GM18502 (cell line): ENCODE measurements around the gene RIMS4.
"Not testable (repeated sequence)": the region's sequence is repeated elsewhere in the genome, so short reads cannot be mapped to it uniquely, and the experiment has no call there.

ENCODE experiments used
- ATAC-seq: cut with Tn5 transposase; IDR thresholded peaks from one replicate; pipeline ENCODE4 v1.9.1; 2021; ENCODE audit warnings: mild to moderate bottlenecking; ENCODE audit not compliant: unreplicated experiment, poor library complexity

RIMS4 gene

GRCh38 chr20:44768256-44768655, 42.1 kb downstream of the RIMS4 start:
- no peak for ATAC-seq

DNA sequence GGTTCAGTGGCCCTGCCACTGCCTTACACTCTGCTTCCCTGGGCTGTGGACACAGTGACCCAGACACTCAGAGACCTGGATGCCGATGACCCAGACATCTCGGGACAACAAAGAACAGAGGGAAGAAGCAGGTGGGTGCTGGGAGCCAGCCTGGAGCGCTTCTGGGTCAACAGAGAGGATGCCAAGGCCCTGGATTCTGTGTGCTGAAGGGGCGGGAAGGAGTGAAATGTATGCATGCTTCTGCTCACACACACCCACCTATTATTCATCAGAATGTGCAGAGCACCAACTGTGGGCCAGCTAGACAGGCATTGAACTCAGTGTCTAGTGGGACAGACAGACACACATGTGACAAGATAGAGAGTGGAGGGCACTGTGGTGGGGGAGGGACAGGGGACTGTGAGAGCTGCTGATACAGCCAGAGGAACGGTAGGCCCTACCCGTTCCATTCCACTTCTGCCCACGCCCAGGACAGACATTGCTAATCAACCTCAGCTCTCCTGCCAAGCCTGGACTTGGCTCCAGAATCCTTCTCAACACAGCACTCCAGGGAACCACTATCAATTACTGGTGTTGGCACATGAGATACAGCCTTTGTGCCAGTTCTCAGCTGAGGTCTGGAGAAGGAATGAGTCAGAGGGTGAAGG, 44.5 kb downstream of the RIMS4 start:
- ATAC-seq = no peak

- no peak for ATAC-seq
Measured at GRCh38 chr20:44765091-44765490, 45.3 kb downstream of the RIMS4 start.

GRCh38 chr20:44763798-44764197, 46.5 kb downstream of the RIMS4 start:
- not testable (repeated sequence) for ATAC-seq

DNA sequence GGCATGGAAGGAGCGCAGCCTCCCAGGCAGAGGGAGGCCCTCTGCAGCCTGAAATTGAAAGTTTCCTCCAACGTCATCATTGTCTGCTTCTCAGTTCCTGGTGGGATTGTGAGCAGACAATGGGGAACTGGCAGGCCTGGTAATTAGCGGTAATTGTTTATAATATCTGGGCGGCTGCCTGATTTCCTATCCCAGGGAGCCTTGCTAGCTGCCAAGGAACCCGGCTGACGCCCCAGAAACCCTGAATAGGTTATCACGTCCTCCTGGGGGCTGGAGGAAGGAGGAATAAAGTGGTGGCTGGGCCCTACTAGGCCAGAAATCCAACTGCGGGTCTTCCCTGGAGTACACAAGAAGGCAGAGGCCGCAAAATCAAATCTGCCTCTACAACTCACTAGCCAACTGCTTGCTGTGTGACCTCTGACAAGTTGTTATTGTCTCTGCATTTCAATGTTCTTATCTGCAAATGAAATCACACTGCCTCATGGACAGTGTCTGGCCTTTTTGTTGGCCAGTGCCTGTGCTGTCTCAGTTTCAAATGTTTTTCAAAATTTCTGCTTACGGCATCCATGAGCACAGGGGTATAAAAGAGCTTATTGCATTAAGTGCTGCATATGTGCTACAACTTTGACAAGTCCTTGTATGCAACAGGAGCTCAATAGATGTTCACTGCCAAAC, 47.7 kb downstream of the RIMS4 start:
- no peak for ATAC-seq

DNA sequence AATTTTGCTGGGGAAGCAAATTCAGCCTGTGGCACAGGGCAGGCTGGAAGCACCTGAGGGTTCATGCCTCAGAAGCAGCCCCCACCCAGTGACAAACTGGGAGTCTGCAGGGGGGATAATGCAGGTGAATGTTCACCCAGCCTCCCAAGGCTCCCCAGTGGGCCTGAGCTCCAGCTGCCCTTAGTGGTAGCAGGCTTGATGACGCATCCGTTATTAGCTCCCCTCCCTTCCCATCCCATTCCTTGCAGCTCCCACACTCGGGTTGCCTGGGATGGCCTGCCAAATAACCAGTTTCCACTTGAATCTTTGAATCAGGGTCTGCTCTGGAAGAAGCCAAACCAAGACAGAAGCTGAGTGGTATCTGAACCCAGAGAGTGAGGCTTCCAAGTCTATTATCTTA, 48.9 kb downstream of the RIMS4 start:
- ATAC-seq = no peak

- ATAC-seq = no peak
Measured at GRCh38 chr20:44759595-44759994, 50.8 kb downstream of the RIMS4 start.

- ATAC-seq = no peak
Measured at GRCh38 chr20:44758247-44759101, 51.9 kb downstream of the RIMS4 start.

- no peak for ATAC-seq
Measured at GRCh38 chr20:44756956-44757355, 53.4 kb downstream of the RIMS4 start.

- no peak for ATAC-seq
Measured at GRCh38 chr20:44756011-44756688, 54.2 kb downstream of the RIMS4 start.

GRCh38 chr20:44754554-44754953, 55.8 kb downstream of the RIMS4 start:
- no peak for ATAC-seq

GRCh38 chr20:44752099-44752931, 58.0 kb downstream of the RIMS4 start:
- ATAC-seq = no peak

GRCh38 chr20:44750081-44750805, 60.1 kb downstream of the RIMS4 start:
- ATAC-seq = no peak

GRCh38 chr20:44748005-44748370, 62.4 kb downstream of the RIMS4 start:
- no peak for ATAC-seq

DNA sequence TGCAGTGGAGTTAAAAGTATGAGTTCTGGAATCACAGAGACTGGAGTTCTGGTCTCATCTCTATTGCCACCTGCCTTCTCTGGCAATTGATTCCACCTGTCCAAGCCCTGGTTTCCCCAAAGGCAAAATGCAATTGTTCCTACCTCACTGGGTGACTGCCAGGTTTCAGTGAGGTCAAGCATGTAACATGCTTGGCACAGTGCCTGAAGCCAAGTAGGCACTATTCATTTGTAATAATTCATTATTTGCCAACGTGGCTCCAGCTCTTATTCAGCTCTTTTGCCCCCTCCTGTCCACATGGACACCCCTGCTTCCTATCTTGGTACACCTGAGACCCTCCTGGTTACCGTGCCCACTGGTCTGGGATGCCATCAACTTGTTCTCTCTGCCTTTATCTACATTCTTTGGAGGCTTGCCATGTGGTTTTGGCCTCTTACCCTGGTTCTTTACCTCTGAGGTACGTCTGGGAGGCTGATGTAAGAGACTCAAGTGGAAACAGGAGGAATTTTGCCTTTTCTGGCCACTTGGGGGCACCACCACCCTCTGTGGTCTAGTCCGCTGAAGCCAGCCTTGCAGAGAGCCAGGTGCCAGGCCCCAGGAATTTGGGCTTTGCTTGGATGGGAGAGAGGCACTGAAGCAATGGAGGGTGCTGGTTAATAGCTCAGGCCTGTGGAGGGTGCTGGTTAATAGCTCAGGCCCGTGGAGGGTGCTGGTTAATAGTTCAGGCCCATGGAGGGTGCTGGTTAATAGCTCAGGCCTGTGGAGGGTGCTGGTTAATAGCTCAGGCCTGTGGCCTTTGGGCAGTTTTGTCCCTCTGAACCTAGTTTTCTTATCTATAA, 63.0 kb downstream of the RIMS4 start:
- ATAC-seq = no peak

GRCh38 chr20:44746367-44747165, 63.8 kb downstream of the RIMS4 start:
- no peak for ATAC-seq

DNA sequence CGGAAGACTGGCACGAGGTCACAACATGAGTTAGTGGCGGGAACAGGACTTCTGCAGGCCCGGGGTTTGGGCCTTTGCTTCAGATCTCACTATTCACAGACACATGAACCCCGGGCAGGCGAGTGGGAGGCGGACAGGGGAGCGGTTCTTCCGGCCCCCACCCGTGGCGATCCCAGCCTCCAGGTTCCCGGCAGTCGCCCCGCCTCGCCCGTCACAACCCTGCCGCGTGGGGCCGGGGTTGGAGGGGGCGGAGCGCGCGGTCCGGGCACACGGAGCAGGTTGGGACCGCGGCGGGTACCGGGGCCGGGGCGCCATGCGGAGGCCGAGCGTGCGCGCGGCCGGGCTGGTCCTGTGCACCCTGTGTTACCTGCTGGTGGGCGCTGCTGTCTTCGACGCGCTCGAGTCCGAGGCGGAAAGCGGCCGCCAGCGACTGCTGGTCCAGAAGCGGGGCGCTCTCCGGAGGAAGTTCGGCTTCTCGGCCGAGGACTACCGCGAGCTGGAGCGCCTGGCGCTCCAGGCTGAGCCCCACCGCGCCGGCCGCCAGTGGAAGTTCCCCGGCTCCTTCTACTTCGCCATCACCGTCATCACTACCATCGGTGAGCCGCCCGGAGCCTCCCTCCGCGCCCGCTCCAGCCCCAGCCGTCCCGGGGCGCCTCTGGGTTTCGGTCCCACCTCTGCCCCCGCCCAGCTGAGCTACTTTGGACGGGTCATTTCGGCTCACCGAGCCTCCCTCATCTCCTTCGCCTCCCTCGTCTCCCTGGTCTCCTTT, 64.6 kb downstream of the RIMS4 start, which contains the start of gene KCNK15:
Gene KCNK15, plus strand, starts transcription at position 268 of the 769 bp plus-strand sequence. Its CDS starts 46 bp downstream, at position 314.
- no peak for ATAC-seq
